Body of pancreas (tissue), 4 donors: ENCODE measurements around the gene SPATS2L.

Experiments used
- POLR2A ChIP-seq, 3 donors: fragments of 450-650 bp; IDR thresholded peaks; one replicate each; pipeline ENCODE4 v1.6.1; 2016; ENCODE audit warnings: antibody characterized with exemption in 3 of 3, mild to moderate bottlenecking in 2 of 3
- TF ChIP-seq, protein P1 (sequence below), 7 experiments: fragments of 450-650 bp in 4 of 7; fragments of 200-600 bp in 3 of 7; sonication (generic) in 3 of 7; IDR thresholded peaks; one replicate each; pipeline ENCODE4 v1.5.1; 2016 to 2019; ENCODE audit warnings: antibody characterized with exemption in 7 of 7

DNA sequence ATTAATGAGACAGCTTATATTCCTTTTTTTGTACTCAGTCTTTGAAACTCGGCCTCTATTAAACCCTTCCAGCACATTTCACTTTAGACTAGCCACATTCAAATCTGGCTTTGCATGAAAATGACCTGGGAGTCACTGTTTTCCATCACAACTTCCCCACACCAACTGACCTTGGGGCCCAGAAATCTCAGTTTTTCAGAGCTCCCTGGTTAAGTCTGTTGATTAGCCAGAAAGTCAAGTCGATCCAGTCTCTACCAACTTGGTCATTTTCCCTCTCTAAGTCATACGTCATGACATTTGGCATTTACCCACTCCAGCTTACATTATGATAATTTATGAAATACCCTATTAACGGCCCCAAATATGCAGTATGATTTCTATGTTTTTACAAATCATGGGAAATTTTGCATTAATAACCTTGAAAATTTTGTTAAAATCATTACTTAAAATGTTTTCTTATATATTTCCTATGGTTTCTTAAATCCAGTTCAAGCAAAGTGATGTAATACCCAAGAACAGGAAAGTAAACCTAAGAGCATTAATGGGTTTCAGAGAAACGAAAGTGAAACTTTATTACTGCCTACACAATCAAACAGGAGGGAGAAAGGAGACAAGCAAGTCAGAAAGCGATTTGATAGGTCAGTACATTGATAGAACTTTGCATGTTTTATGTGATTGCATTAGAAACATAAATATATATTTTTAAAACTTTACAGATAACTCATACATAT, 77.1 kb downstream of the SPATS2L start:
- no peak for TF ChIP-seq POLR2A (IDR thresholded peaks at IDR 0.05)
- TF ChIP-seq, protein P1, sequence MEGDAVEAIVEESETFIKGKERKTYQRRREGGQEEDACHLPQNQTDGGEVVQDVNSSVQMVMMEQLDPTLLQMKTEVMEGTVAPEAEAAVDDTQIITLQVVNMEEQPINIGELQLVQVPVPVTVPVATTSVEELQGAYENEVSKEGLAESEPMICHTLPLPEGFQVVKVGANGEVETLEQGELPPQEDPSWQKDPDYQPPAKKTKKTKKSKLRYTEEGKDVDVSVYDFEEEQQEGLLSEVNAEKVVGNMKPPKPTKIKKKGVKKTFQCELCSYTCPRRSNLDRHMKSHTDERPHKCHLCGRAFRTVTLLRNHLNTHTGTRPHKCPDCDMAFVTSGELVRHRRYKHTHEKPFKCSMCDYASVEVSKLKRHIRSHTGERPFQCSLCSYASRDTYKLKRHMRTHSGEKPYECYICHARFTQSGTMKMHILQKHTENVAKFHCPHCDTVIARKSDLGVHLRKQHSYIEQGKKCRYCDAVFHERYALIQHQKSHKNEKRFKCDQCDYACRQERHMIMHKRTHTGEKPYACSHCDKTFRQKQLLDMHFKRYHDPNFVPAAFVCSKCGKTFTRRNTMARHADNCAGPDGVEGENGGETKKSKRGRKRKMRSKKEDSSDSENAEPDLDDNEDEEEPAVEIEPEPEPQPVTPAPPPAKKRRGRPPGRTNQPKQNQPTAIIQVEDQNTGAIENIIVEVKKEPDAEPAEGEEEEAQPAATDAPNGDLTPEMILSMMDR (IDR thresholded peaks at IDR 0.05) = no peak
